ENCODE measurements around the gene MRPS33.

DNA sequence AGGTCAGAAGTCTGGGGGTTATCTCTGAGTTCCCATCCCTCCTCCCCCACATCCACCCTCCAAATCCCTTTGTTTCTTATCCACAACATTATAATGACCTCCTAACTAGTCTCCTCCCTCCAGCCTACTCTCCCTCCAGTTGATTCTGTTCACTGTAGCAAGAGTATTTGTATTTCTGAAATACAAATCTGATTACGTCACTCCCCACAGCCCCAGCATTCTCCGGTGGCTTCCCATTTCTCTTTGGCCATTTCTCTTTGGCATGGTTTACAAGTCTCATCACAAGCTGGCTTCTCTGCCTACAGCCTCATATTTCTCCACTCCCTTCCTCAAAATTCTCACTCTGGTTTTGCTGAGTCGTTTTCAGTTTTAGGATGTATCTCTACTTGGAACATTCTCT, 24.6 kb upstream of the MRPS33 start:
- TF ChIP-seq, protein P1, sequence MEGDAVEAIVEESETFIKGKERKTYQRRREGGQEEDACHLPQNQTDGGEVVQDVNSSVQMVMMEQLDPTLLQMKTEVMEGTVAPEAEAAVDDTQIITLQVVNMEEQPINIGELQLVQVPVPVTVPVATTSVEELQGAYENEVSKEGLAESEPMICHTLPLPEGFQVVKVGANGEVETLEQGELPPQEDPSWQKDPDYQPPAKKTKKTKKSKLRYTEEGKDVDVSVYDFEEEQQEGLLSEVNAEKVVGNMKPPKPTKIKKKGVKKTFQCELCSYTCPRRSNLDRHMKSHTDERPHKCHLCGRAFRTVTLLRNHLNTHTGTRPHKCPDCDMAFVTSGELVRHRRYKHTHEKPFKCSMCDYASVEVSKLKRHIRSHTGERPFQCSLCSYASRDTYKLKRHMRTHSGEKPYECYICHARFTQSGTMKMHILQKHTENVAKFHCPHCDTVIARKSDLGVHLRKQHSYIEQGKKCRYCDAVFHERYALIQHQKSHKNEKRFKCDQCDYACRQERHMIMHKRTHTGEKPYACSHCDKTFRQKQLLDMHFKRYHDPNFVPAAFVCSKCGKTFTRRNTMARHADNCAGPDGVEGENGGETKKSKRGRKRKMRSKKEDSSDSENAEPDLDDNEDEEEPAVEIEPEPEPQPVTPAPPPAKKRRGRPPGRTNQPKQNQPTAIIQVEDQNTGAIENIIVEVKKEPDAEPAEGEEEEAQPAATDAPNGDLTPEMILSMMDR (IDR thresholded peaks at IDR 0.05; ENCODE audit: control extremely low read depth in 1 of 3, insufficient read depth in 1 of 3, low read depth in 1 of 3, low read length in 3 of 3), result no peak
- TF ChIP-seq EP300 (IDR thresholded peaks at IDR 0.05; ENCODE audit: borderline replicate concordance in 1 of 2, low read depth in 2 of 2, low read length in 2 of 2) (no peak), POLR2A (IDR thresholded peaks at IDR 0.05; ENCODE audit: control extremely low read depth in 1 of 2, low read depth in 2 of 2, low read length in 2 of 2) (no peak), TCF12 (IDR thresholded peaks at IDR 0.05; ENCODE audit: low read depth, low read length) (no peak)

All from H1 (cell line).